ENCODE results near the gene PEX16.
"Not testable (repeated sequence)": the region's sequence is repeated elsewhere in the genome, so short reads cannot be mapped to it uniquely, and the experiment has no call there.

PEX16 gene

DNA sequence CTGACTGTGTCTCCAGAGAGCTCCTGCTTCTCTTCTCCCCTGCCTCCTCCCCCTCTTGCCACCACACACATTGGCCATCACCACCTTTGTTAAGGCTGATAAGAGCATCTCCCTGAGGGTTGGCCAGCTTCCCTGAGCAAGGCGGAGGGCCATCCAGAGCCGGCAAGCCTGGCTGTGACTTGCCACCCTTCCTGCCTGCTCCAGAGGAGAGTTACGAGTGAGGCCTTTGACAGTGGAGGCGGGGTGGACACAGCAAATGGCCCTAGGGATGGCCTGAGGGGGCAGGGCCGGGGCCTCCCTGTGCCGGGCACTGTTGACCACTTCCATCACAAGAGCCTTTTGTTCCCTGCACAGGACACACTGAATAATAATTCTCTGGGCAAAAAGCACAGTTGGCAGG is 16.1 kb downstream of the PEX16 start:
- DNase-seq (ENCODE audit: low spot score): no peak
- no peak for TF ChIP-seq CTCF (conservative IDR thresholded peaks at IDR 0.05; ENCODE audit: low read depth)
- ChIA-PET POLR2A (ENCODE audit: low non-redundant PET) (no interaction called here), CTCF (interaction anchor here (1.3 kb wide), 1 partner anchor 130 kb away, joined by 4 read pairs; no protein-coding TSS in a partner anchor)
- peak overlapping the region; percentile 28 for H3K27ac ChIP-seq

GRCh38 chr11:45900916-45901617 is 16.6 kb downstream of the PEX16 start:
- CTCF ChIA-PET: interaction anchor here (1.3 kb wide), 1 partner anchor 130 kb away, joined by 4 read pairs; no protein-coding TSS in a partner anchor
- no peak overlapping the region for H3K27ac ChIP-seq
- DNase-seq (ENCODE audit: low spot score): no peak
- no peak for TF ChIP-seq CTCF (conservative IDR thresholded peaks at IDR 0.05; ENCODE audit: low read depth)
- POLR2A ChIA-PET (ENCODE audit: low non-redundant PET): no interaction called here

DNA sequence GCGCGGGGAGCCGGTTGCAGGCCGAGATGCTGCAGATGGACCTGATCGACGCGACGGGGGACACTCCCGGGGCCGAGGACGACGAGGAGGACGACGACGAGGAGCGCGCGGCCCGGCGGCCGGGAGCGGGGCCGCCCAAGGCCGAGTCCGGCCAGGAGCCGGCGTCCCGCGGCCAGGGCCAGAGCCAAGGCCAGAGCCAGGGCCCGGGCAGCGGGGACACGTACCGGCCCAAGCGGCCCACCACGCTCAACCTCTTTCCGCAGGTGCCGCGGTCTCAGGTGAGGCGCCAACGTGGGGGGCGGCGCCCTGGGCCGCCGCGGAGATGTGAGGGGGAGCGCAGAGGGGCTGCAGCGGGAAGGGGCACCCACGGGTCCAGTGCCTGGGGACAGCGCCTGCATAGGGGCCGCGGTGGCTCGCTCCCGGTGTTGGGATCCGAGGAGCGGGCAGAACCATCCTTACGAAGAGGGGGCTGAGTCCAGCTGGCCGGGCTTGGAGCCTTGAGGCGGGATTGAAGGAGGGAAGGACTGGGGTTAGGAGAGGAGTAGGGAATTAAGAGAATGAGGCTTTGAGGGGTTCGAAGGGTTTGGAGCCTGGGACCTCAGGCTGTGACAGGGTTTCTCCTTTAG is 17.4 kb downstream of the PEX16 start:
- DNase-seq (ENCODE audit: low spot score); POLR2A ChIA-PET (ENCODE audit: low non-redundant PET): not testable (repeated sequence)
- H3K27ac ChIP-seq: peak overlapping the region; percentile 77
- CTCF ChIA-PET: interaction anchor here (0.6 to 1.3 kb wide), 2 partner anchors 13 to 129 kb away, joined by 3 to 4 read pairs; no protein-coding TSS in a partner anchor

GRCh38 chr11:45899448-45900174 is 18.1 kb downstream of the PEX16 start:
- ChIA-PET CTCF (interaction anchor here (0.6 to 1.1 kb wide), 2 partner anchors 14 to 26 kb away, joined by 3 read pairs; no protein-coding TSS in a partner anchor), POLR2A (ENCODE audit: low non-redundant PET) (no interaction called here)
- no peak for TF ChIP-seq CTCF (conservative IDR thresholded peaks at IDR 0.05; ENCODE audit: low read depth)
- H3K27ac ChIP-seq: peak overlapping the region; percentile 77
- peak; percentile 87 for DNase-seq (ENCODE audit: low spot score)

DNA sequence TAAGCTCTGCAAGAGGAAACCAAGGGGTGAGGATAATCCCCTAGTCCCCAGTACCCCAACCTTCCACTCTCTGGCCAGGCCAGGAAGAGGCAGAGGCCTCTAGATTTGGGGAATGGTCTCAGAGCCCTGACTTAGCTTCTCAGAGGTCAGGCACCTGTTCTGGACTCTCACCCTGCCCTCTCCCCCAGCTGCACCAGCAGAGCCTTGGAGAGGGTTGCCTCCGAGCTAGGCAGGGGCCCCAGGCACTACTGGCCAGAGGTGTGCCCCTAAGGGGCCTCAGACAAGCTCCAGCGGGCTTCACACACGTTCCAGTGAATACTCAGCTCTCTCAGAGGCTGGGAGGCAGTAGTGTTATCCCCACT is 18.6 kb downstream of the PEX16 start:
- POLR2A ChIA-PET (ENCODE audit: low non-redundant PET): no interaction called here

GRCh38 chr11:45897556-45897955 is 20.1 kb downstream of the PEX16 start:
- H3K27ac ChIP-seq: no peak overlapping the region
- POLR2A ChIA-PET (ENCODE audit: low non-redundant PET): no interaction called here
- TF ChIP-seq CTCF (conservative IDR thresholded peaks at IDR 0.05; ENCODE audit: low read depth): no peak
- CTCF ChIA-PET: interaction anchor here (1.0 to 1.4 kb wide), 2 partner anchors 15 to 21 kb away, joined by 3 to 5 read pairs; partner anchors contain the start of gene PEX16
- DNase-seq (ENCODE audit: low spot score): no peak

More for the DNA sequence above, 18.6 kb downstream of the PEX16 start:
- CTCF ChIA-PET: interaction anchor here (0.9 to 1.1 kb wide), 2 partner anchors 14 to 26 kb away, joined by 3 read pairs; no protein-coding TSS in a partner anchor
- peak overlapping the region; percentile 77 for H3K27ac ChIP-seq
- no peak for DNase-seq (ENCODE audit: low spot score)
- TF ChIP-seq CTCF (conservative IDR thresholded peaks at IDR 0.05; ENCODE audit: low read depth): no peak
